C4-2B (cell line): Measurements from ENCODE around the gene GPR37.

Source experiments
- ZFX ChIP-seq: fragments of 450-650 bp; IDR thresholded peaks from 2 replicates; pipeline ENCODE4 v1.6.1; 2017
- TF ChIP-seq, protein P1 (sequence below): fragments of 450-650 bp; conservative IDR thresholded peaks from 2 replicates; pipeline ENCODE4 v1.5.1; 2017; ENCODE audit warnings: mild to moderate bottlenecking

DNA sequence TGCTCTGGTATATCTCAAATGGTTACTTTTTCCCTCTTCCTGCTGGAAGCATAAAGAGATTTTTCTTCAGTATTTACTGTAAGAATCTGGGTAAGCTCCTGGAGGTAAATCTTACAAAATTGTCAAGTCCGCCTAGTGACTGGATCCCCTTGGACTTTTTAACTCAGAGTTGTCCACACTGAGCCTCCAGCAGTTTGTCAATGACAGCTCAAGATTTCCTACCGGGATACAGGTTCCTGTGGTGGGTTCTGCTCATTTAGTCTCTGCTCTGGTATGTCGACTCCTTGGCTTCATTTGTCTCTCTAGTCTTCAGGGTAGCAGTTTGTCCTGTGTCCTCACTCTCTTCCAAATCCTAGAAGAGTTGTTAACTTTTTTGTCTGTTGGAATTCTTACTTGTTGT, 27.0 kb downstream of the GPR37 start:
- TF ChIP-seq, protein P1, sequence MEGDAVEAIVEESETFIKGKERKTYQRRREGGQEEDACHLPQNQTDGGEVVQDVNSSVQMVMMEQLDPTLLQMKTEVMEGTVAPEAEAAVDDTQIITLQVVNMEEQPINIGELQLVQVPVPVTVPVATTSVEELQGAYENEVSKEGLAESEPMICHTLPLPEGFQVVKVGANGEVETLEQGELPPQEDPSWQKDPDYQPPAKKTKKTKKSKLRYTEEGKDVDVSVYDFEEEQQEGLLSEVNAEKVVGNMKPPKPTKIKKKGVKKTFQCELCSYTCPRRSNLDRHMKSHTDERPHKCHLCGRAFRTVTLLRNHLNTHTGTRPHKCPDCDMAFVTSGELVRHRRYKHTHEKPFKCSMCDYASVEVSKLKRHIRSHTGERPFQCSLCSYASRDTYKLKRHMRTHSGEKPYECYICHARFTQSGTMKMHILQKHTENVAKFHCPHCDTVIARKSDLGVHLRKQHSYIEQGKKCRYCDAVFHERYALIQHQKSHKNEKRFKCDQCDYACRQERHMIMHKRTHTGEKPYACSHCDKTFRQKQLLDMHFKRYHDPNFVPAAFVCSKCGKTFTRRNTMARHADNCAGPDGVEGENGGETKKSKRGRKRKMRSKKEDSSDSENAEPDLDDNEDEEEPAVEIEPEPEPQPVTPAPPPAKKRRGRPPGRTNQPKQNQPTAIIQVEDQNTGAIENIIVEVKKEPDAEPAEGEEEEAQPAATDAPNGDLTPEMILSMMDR = no peak
- no peak for TF ChIP-seq ZFX
